Endodermal cell (in vitro differentiated cells): ENCODE data around the gene GPC6. TPM values are rescaled to one million over a fixed set of nuclear protein-coding genes. Genes with fewer than 3 reads are reported as not detected.

ENCODE experiments used
- DNase-seq: peaks from one replicate; pipeline ENCODE4 v3.0.0-alpha.2; 2017
- H3K27ac ChIP-seq: 2 replicates; pipeline ENCODE4 v1.5.1; 2013; ENCODE audit warnings: mild to moderate bottlenecking, low read depth, low read length, moderate library complexity
- H3K27me3 ChIP-seq: 2 replicates; pipeline ENCODE4 v1.6.1; 2013; ENCODE audit warnings: mild to moderate bottlenecking, low read length, moderate library complexity; ENCODE audit not compliant: insufficient read depth, control insufficient read depth, poor library complexity, severe bottlenecking
- H3K36me3 ChIP-seq: 2 replicates; pipeline ENCODE4 v1.7.0; 2013; ENCODE audit warnings: mild to moderate bottlenecking, low read length, moderate library complexity; ENCODE audit not compliant: control insufficient read depth, insufficient read depth
- H3K4me1 ChIP-seq: one replicate; pipeline ENCODE4 v1.7.0; 2013; ENCODE audit warnings: low read length; ENCODE audit not compliant: control insufficient read depth, insufficient read depth
- H3K4me3 ChIP-seq: 2 replicates; pipeline ENCODE4 v1.5.1; 2013; ENCODE audit warnings: mild to moderate bottlenecking, low read length, moderate library complexity
- H3K9ac ChIP-seq: 2 replicates; pipeline ENCODE4 v1.6.1; 2013; ENCODE audit warnings: mild to moderate bottlenecking, low read length, moderate library complexity; ENCODE audit not compliant: poor library complexity, severe bottlenecking; ENCODE audit errors: extremely low read depth
- H3K9me3 ChIP-seq: 2 replicates; pipeline ENCODE4 v1.6.1; 2013; ENCODE audit warnings: mild to moderate bottlenecking, low read length, moderate library complexity; ENCODE audit not compliant: control insufficient read depth
- H3K27ac Mint-ChIP-seq: 2 replicates; pipeline ENCODE4 v1.8.0; 2020; ENCODE audit warnings: mixed read lengths
- H3K27me3 Mint-ChIP-seq: 2 replicates; pipeline ENCODE4 v1.8.0; 2021; ENCODE audit warnings: mild to moderate bottlenecking, mixed read lengths; ENCODE audit not compliant: insufficient read depth
- H3K36me3 Mint-ChIP-seq: 2 replicates; pipeline ENCODE4 v1.8.0; 2020; ENCODE audit warnings: low read depth, mixed read lengths
- H3K4me1 Mint-ChIP-seq: 2 replicates; pipeline ENCODE4 v1.8.0; 2020; ENCODE audit warnings: mixed read lengths
- H3K4me3 Mint-ChIP-seq: 2 replicates; pipeline ENCODE4 v1.8.0; 2020; ENCODE audit warnings: mild to moderate bottlenecking, moderate library complexity, mixed read lengths
- H3K9me3 Mint-ChIP-seq: 2 replicates; pipeline ENCODE4 v1.8.0; 2020; ENCODE audit warnings: mild to moderate bottlenecking, mixed read lengths
- CTCF ChIP-seq: fragments of 200-600 bp; sonication (generic); conservative IDR thresholded peaks from 2 replicates; pipeline ENCODE4 v1.5.0; 2021; ENCODE audit warnings: antibody characterized with exemption, mild to moderate bottlenecking
- WGBS, 2 experiments: methylation state at CpG; one replicate each; pipeline versions ENCODE4 v1.1.5 to v1.1.7; 2013; ENCODE audit warnings: missing lambda C conversion rate in 2 of 2, mixed read lengths in 1 of 2; ENCODE audit not compliant: insufficient coverage in 1 of 2, insufficient read length in 1 of 2; 5-methylcytosine and 5-hydroxymethylcytosine counted together
- total RNA-seq, 2 donors: library from RNA; stranded (reverse); fragmentation: NEBNext Ultra II Directional in 1 of 2; extraction: Animal tissue kit (Norgen Biotek cat#: 25700) in 1 of 2; gene quantifications; 2 replicates in 1 of 2; 3 replicates in 1 of 2; pipeline ENCODE4 v1.2.1, GENCODE V29; 2021

Gene GPC6
- total RNA-seq, 2 donors from 2014 or later: 69.6 to 80.4 TPM

- H3K27me3 Mint-ChIP-seq: no peaks in the 10 kb centered on the region
- no peaks in the 10 kb centered on the region for H3K4me1 ChIP-seq
- 65 to 100% methylated on average over 2 to 3 of the region's 3 CpGs for WGBS, 2 experiments
- no peak overlapping the region for H3K4me3 ChIP-seq
- no peak overlapping the region for H3K4me3 Mint-ChIP-seq
- TF ChIP-seq CTCF: no peak
- peaks cover 10% of the 10 kb centered on the region for H3K9me3 Mint-ChIP-seq
- H3K27me3 ChIP-seq: no peaks in the 10 kb centered on the region
- H3K9me3 ChIP-seq: peaks cover 15% of the 10 kb centered on the region
- H3K36me3 Mint-ChIP-seq: peaks cover 2% of the 10 kb centered on the region
- no peak overlapping the region for H3K27ac Mint-ChIP-seq
- DNase-seq: no peak
- peaks cover 4% of the 10 kb centered on the region for H3K4me1 Mint-ChIP-seq
- no peak overlapping the region for H3K27ac ChIP-seq
- H3K36me3 ChIP-seq: no peaks in the 10 kb centered on the region
- H3K9ac ChIP-seq: no peak overlapping the region
Measured at GRCh38 chr13:94090773-94091480, 864.3 kb downstream of the GPC6 start.

- Mint-ChIP-seq H3K4me3 (no peak overlapping the region), H3K36me3 (peaks cover 2% of the 10 kb centered on the region)
- 96 to 100% methylated on average over 2 of the region's 2 CpGs for WGBS, 2 experiments
Measured at GRCh38 chr13:94093652-94094315, 867.2 kb downstream of the GPC6 start.

More at GRCh38 chr13:94093652-94094315, 867.2 kb downstream of the GPC6 start:
- no peak for TF ChIP-seq CTCF
- H3K9ac ChIP-seq: no peak overlapping the region
- H3K9me3 ChIP-seq: peaks cover 15% of the 10 kb centered on the region
- H3K36me3 ChIP-seq: no peaks in the 10 kb centered on the region
- H3K27ac Mint-ChIP-seq: no peak overlapping the region
- H3K4me1 ChIP-seq: no peaks in the 10 kb centered on the region
- DNase-seq: no peak
- H3K9me3 Mint-ChIP-seq: peaks cover 10% of the 10 kb centered on the region
- H3K27me3 ChIP-seq: no peaks in the 10 kb centered on the region
- H3K4me1 Mint-ChIP-seq: no peaks in the 10 kb centered on the region
- H3K27ac ChIP-seq: no peak overlapping the region
- no peaks in the 10 kb centered on the region for H3K27me3 Mint-ChIP-seq
- H3K4me3 ChIP-seq: no peak overlapping the region
